Panc1 (cell line): Measurements from ENCODE around the gene KLHL30.

ENCODE experiments used
- CTCF ChIP-seq: fragments of 450-650 bp; IDR thresholded peaks from 2 replicates; pipeline ENCODE4 v1.5.1; 2017; ENCODE audit warnings: mild to moderate bottlenecking
- TF ChIP-seq, protein P1 (sequence below), 2 experiments: IDR thresholded peaks; 2 replicates each; pipeline ENCODE4 v1.6.1; 2011 to 2012; ENCODE audit warnings: low read depth in 2 of 2, control low read depth in 1 of 2, low read length in 1 of 2, mild to moderate bottlenecking in 1 of 2, moderate library complexity in 1 of 2; ENCODE audit not compliant: insufficient read depth in 1 of 2

DNA sequence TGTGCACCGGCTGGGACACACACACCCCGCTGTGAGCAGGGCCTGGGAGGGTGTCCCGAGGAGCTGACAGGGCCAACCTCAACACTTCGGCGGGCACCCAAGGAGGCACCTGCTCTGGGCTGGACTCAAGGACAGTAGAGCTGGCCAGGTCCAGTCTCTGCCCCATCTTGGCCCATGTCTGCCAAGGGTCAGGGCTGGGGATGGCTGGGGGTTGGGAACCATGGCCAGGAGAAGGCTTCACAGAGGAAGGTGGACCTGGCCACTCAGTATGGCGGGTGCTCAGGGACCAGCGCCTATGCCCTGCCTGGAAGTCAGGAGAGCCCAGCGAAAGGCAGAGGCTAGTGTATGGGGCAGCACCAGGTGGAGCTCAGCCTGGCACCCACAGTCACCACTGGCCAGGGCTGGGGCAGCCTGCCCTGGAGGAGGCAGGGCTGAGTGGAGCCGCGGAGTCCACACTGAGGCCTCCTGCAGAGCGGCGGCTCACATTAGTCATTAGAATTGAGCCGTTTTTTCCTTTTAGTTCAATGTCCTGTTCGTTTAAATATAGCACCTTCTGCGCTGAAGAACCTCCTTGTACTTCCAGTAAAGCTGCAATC, 24.5 kb downstream of the KLHL30 start:
- TF ChIP-seq, protein P1, sequence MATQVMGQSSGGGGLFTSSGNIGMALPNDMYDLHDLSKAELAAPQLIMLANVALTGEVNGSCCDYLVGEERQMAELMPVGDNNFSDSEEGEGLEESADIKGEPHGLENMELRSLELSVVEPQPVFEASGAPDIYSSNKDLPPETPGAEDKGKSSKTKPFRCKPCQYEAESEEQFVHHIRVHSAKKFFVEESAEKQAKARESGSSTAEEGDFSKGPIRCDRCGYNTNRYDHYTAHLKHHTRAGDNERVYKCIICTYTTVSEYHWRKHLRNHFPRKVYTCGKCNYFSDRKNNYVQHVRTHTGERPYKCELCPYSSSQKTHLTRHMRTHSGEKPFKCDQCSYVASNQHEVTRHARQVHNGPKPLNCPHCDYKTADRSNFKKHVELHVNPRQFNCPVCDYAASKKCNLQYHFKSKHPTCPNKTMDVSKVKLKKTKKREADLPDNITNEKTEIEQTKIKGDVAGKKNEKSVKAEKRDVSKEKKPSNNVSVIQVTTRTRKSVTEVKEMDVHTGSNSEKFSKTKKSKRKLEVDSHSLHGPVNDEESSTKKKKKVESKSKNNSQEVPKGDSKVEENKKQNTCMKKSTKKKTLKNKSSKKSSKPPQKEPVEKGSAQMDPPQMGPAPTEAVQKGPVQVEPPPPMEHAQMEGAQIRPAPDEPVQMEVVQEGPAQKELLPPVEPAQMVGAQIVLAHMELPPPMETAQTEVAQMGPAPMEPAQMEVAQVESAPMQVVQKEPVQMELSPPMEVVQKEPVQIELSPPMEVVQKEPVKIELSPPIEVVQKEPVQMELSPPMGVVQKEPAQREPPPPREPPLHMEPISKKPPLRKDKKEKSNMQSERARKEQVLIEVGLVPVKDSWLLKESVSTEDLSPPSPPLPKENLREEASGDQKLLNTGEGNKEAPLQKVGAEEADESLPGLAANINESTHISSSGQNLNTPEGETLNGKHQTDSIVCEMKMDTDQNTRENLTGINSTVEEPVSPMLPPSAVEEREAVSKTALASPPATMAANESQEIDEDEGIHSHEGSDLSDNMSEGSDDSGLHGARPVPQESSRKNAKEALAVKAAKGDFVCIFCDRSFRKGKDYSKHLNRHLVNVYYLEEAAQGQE (IDR thresholded peaks at IDR 0.05; ENCODE audit: insufficient read depth in 1 of 2, low read depth in 2 of 2, low read length in 1 of 2) = no peak
- no peak for TF ChIP-seq CTCF
